PC-9 (cell line): ENCODE results near the gene CHRNA9. TPM values are rescaled to one million over a fixed set of nuclear protein-coding genes. Genes with fewer than 3 reads are reported as not detected.
A peak's percentile ranks its signal among the peaks of the same experiment; 100 is the strongest.

Experiments used
- Bru-seq: library from RNA; stranded (reverse); fragments of 400-500 nt; gene quantifications from one replicate; lab custom pipeline; 2021; lab: Mats Ljungman, UMichigan
- BruChase-seq, 2 experiments: library from RNA; stranded (reverse); fragments of 400-500 nt; gene quantifications; one replicate each; lab custom pipeline; 2021; lab: Mats Ljungman, UMichigan
- BruUV-seq: library from RNA; stranded (reverse); fragments of 400-500 nt; replicated peaks from 2 replicates; lab custom pipeline; 2021; lab: Mats Ljungman, UMichigan
- CTCF ChIA-PET: fragments of 300-600 bp; sonication (Branson Sonifier 250); formaldehyde crosslinking; loops from one replicate; lab custom pipeline; 2022; ENCODE audit warnings: antibody characterized with exemption; lab: Charles Lee
- POLR2A ChIA-PET: fragments of 300-600 bp; sonication (Branson Sonifier 250); formaldehyde crosslinking; loops from one replicate; lab custom pipeline; 2022; ENCODE audit warnings: antibody characterized with exemption; ENCODE audit not compliant: unreplicated experiment; lab: Charles Lee
- DNase-seq, 2 experiments: peaks; one replicate each; pipeline versions ENCODE4 v3.0.0 to v3.0.0-alpha.2; 2015 to 2022; ENCODE audit warnings: mixed read lengths in 1 of 2
- H2AFZ ChIP-seq: fragments of 200-600 bp; sonication (generic); 2 replicates; pipeline ENCODE4 v1.8.1; 2017; ENCODE audit warnings: antibody characterized with exemption
- H3F3A ChIP-seq: fragments of 200-600 bp; sonication (generic); 2 replicates; pipeline ENCODE4 v1.8.1; 2017; ENCODE audit warnings: antibody characterized with exemption, mild to moderate bottlenecking, low read depth; ENCODE audit not compliant: insufficient read depth
- H3K27ac ChIP-seq: fragments of 200-600 bp; sonication (generic); 2 replicates; pipeline ENCODE4 v1.6.1; 2016; ENCODE audit warnings: mixed run types
- H3K27me3 ChIP-seq: fragments of 200-600 bp; sonication (generic); 2 replicates; pipeline ENCODE4 v1.6.1; 2016; ENCODE audit warnings: low read depth, mixed run types; ENCODE audit not compliant: insufficient read depth
- H3K36me3 ChIP-seq: fragments of 200-600 bp; sonication (generic); 2 replicates; pipeline ENCODE4 v1.6.1; 2016; ENCODE audit warnings: low read depth, mixed run types
- H3K4me1 ChIP-seq: fragments of 200-600 bp; sonication (generic); replicated peaks from 2 replicates; pipeline ENCODE4 v1.6.1; 2016; ENCODE audit warnings: mixed run types; ENCODE audit not compliant: insufficient read depth
- H3K4me2 ChIP-seq: fragments of 200-600 bp; sonication (generic); 2 replicates; pipeline ENCODE4 v1.6.1; 2017; ENCODE audit warnings: mixed run types
- H3K4me3 ChIP-seq: fragments of 200-600 bp; sonication (generic); 2 replicates; pipeline ENCODE4 v1.6.1; 2016; ENCODE audit warnings: mixed run types
- H3K79me2 ChIP-seq: fragments of 200-600 bp; sonication (generic); 2 replicates; pipeline ENCODE4 v1.6.1; 2017; ENCODE audit warnings: low read depth, mixed run types
- H3K9me2 ChIP-seq: fragments of 200-600 bp; sonication (generic); 2 replicates; pipeline ENCODE4 v1.8.1; 2017; ENCODE audit warnings: mild to moderate bottlenecking; ENCODE audit not compliant: insufficient read depth
- H3K9me3 ChIP-seq: fragments of 200-600 bp; sonication (generic); 2 replicates; pipeline ENCODE4 v1.8.1; 2016; ENCODE audit warnings: low read depth; ENCODE audit not compliant: insufficient read depth
- H4K20me1 ChIP-seq: fragments of 200-600 bp; sonication (generic); 2 replicates; pipeline ENCODE4 v1.8.1; 2017; ENCODE audit not compliant: insufficient read depth
- EZH2 ChIP-seq: fragments of 200-600 bp; sonication (generic); IDR thresholded peaks from 2 replicates; pipeline ENCODE4 v1.8.0; 2017; ENCODE audit warnings: antibody characterized with exemption, low read depth
- intact Hi-C: fragments of 100-400 bp; cut with micrococcal nuclease; formaldehyde crosslinking; loops from one replicate; pipeline ENCODE4 v1.10.0; 2022; ENCODE audit not compliant: unreplicated experiment
- long read RNA-seq: library from polyadenylated mRNA; stranded (forward); transcript quantifications from one replicate; pipeline ENCODE4 v2.0.0, GENCODE V29; 2022
- total RNA-seq: library from RNA; stranded (reverse); gene quantifications from 2 replicates; pipeline ENCODE4 v1.2.3, GENCODE V29; 2021
- TF ChIP-seq, protein P1 (sequence below): fragments of 200-600 bp; sonication (generic); conservative IDR thresholded peaks from 2 replicates; pipeline ENCODE4 v1.6.1; 2017; ENCODE audit warnings: mixed run types, antibody characterized with exemption, mild to moderate bottlenecking, moderate library complexity

The CHRNA9 gene, protein sequence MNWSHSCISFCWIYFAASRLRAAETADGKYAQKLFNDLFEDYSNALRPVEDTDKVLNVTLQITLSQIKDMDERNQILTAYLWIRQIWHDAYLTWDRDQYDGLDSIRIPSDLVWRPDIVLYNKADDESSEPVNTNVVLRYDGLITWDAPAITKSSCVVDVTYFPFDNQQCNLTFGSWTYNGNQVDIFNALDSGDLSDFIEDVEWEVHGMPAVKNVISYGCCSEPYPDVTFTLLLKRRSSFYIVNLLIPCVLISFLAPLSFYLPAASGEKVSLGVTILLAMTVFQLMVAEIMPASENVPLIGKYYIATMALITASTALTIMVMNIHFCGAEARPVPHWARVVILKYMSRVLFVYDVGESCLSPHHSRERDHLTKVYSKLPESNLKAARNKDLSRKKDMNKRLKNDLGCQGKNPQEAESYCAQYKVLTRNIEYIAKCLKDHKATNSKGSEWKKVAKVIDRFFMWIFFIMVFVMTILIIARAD
- total RNA-seq (not detected in 2 replicates), Bru-seq, nascent RNA (percentile 9 among the genes with signal in this experiment), BruChase-seq, experiment 1, labeled RNA remaining after a 2-hour chase (percentile 8 among the genes with signal in this experiment), BruChase-seq, experiment 2, labeled RNA remaining after a 6-hour chase (percentile 9 among the genes with signal in this experiment)
- long read RNA-seq: 0 reads

DNA sequence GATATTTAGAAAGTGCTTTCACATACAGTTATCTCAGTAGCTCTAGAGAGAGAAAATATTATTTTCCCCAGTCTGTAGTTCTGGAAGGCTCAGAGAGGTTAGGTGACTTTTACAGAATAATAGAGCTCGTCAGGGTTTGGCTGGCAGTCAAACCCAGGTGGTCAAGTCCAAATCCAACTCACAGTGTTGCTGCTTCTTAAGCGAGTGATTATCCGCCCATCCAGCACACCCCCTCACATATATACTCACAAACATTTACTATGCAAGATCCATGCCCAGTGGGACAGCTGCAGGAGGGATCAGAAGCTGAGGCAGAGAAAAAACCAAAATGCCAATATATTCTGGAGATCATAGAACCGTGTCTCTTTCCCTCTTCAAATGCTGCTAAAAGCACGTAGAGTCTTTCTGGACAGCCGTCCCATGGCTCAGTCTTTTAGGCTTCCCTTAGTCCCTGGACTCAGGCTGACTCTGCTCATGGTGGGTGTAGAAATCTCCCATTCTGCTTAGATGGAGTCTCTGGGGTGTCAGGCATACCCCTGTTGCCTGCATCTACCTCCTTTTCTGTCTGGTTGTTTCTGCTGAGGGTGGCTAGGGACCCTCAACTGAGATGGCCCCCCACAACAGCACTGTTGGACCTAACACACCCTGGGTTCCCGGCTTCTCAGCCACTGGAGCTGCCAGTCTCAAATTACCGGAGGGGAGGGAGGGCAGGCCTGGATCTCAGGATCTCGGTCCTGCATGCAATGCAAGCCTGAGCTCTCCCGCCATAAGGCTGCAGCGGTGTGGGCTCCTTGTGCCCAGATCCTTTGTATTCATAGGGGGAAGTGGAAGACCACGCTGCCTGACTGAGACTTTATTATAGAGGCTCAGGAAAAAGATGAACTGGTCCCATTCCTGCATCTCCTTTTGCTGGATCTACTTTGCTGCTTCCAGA is at the start of gene CHRNA9:
TSS of gene CHRNA9 (plus strand) at position 743 of the 934 bp plus-strand sequence. CDS start at position 878, 135 bp downstream.
- ChIA-PET POLR2A (interaction anchor here (0.5 to 0.8 kb wide), 6 partner anchors 18 to 399 kb away, joined by 3 to 8 read pairs (median 3); no protein-coding TSS in a partner anchor), CTCF (interaction anchor here (0.5 to 0.6 kb wide), 2 partner anchors 61 to 399 kb away, joined by 3 read pairs; no protein-coding TSS in a partner anchor)
- H3K4me3 ChIP-seq: peak within 1 kb of the TSS; percentile 5; the same call in 1 of the 2 replicates
- H3K4me2 ChIP-seq: peak within 1 kb of the TSS; percentile 71
- no peaks in the 10 kb centered on the region; the same call in 1 of the 2 replicates for H3K9me3 ChIP-seq
- H3K79me2 ChIP-seq: no peaks in the 10 kb centered on the region
- H3K36me3 ChIP-seq: no peaks in the 10 kb centered on the region
- peaks cover 40% of the 10 kb centered on the region for H3K4me1 ChIP-seq
- no peak for DNase-seq
- H3K9me2 ChIP-seq: no peaks in the 10 kb centered on the region
- peaks cover 20% of the 10 kb centered on the region; the same call in 1 of the 2 replicates for H3F3A ChIP-seq
- no peaks in the 10 kb centered on the region for H4K20me1 ChIP-seq
- TF ChIP-seq, protein P1, sequence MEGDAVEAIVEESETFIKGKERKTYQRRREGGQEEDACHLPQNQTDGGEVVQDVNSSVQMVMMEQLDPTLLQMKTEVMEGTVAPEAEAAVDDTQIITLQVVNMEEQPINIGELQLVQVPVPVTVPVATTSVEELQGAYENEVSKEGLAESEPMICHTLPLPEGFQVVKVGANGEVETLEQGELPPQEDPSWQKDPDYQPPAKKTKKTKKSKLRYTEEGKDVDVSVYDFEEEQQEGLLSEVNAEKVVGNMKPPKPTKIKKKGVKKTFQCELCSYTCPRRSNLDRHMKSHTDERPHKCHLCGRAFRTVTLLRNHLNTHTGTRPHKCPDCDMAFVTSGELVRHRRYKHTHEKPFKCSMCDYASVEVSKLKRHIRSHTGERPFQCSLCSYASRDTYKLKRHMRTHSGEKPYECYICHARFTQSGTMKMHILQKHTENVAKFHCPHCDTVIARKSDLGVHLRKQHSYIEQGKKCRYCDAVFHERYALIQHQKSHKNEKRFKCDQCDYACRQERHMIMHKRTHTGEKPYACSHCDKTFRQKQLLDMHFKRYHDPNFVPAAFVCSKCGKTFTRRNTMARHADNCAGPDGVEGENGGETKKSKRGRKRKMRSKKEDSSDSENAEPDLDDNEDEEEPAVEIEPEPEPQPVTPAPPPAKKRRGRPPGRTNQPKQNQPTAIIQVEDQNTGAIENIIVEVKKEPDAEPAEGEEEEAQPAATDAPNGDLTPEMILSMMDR: no peak
- no peak for TF ChIP-seq EZH2
- peak within 1 kb of the TSS; percentile 93 for H3K27ac ChIP-seq
- intact Hi-C loops: loop anchor here (5.0 kb wide), 1 partner anchor 67 kb away; no protein-coding TSS in a partner anchor
- BruUV-seq: no TSS peak
- no peak within 1 kb of the TSS; the same call in none of the 2 replicates for H2AFZ ChIP-seq
- no peaks in the 10 kb centered on the region for H3K27me3 ChIP-seq

DNA sequence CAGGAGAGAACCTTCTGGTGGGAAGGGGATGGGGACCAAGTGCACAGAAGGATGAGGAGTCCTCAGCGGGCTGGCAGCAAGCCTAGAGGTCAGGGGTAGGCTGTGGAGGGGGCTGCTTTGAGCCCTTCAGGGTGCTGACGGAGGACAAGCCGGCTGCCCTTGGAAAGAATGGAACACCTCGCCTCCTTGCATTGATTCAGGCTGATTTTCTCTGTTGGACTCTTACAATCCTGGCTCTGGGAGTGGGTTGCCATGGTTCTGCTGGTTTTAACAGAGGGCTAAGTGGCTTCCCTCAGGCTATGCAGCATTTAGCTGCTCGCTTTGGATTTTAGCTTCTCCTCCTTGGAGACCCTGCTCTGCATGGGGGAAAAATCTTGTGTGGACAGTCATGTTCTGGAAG is 49.4 kb upstream of the CHRNA9 start:
- no peaks in the 10 kb centered on the region for H4K20me1 ChIP-seq
- no peaks in the 10 kb centered on the region for H3K9me3 ChIP-seq
- H3K4me3 ChIP-seq: no peak overlapping the region
- no peaks in the 10 kb centered on the region for H3K79me2 ChIP-seq
- H3K4me2 ChIP-seq: no peak overlapping the region
- no TSS peak for BruUV-seq
- no peaks in the 10 kb centered on the region for H3K36me3 ChIP-seq
- 0 out of 2 replicates have a peak, but pooled peaks cover 5% of the 10 kb centered on the region for H3K4me1 ChIP-seq
- H3F3A ChIP-seq: no peaks in the 10 kb centered on the region
- ChIA-PET CTCF (no interaction called here), POLR2A (no interaction called here)
- H2AFZ ChIP-seq: no peak overlapping the region
- H3K27ac ChIP-seq: no peak overlapping the region
- no peak for TF ChIP-seq EZH2
- intact Hi-C loops: no loop called here
- no peaks in the 10 kb centered on the region for H3K27me3 ChIP-seq
- no peaks in the 10 kb centered on the region for H3K9me2 ChIP-seq
- no peak for DNase-seq

DNA sequence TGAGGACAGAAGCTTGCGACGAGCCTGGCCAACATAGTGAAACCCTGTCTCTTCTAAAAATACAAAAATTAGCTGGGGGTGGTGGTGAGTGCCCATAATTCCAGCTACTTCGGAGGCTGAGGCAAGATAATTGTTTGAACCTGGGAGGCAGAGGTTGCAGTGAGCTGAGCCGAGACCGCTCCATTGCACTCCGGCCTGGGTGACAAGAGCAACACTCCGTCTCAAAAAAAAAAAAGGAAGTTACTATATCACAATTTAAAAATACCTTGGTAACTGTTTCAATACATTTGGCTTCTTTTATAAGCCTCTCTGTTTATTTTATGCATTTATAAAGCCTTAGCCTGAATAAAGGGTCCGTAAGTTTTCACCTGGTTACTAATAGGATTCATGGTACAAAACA is 46.6 kb upstream of the CHRNA9 start:
- Histone ChIP-seq H3F3A (no peaks in the 10 kb centered on the region), H3K4me2 (no peak overlapping the region), H3K36me3 (no peaks in the 10 kb centered on the region), H3K4me3 (no peak overlapping the region), H3K79me2 (no peaks in the 10 kb centered on the region), H3K4me1 (0 out of 2 replicates have a peak, but pooled peaks cover 8% of the 10 kb centered on the region), H2AFZ (no peak overlapping the region), H3K27ac (no peak overlapping the region), H3K9me2 (no peaks in the 10 kb centered on the region), H4K20me1 (no peaks in the 10 kb centered on the region), H3K27me3 (no peaks in the 10 kb centered on the region), H3K9me3 (no peaks in the 10 kb centered on the region)
- no TSS peak for BruUV-seq
- POLR2A ChIA-PET: no interaction called here
- DNase-seq: no peak
- intact Hi-C loops: no loop called here
- CTCF ChIA-PET: interaction anchor here (0.7 kb wide), 1 partner anchor 167 kb away, joined by 3 read pairs; no protein-coding TSS in a partner anchor
- no peak for TF ChIP-seq EZH2
- TF ChIP-seq, protein P1: no peak
